Fibroblast of villous mesenchyme (primary cell): ENCODE results near the gene NFATC2IP. TPM values are rescaled to one million over a fixed set of nuclear protein-coding genes. Genes with fewer than 3 reads are reported as not detected.
"Not testable (repeated sequence)": the region's sequence is repeated elsewhere in the genome, so short reads cannot be mapped to it uniquely, and the experiment has no call there.

Experiments used
- DNase-seq: peaks from one replicate; pipeline ENCODE4 v3.0.0-alpha.2; 2010; ENCODE audit warnings: low read depth
- H3K4me3 ChIP-seq: 2 replicates; pipeline ENCODE4 v1.5.1; 2011; ENCODE audit warnings: low read depth, mild to moderate bottlenecking, low read length
- CTCF ChIP-seq: IDR thresholded peaks from 2 replicates; pipeline ENCODE4 v1.5.1; 2012; ENCODE audit warnings: low read depth, mild to moderate bottlenecking, low read length; ENCODE audit not compliant: insufficient read depth
- total RNA-seq: library from RNA; depleted of rRNA; stranded (reverse); fragments of >200 nt; gene quantifications from 2 replicates; pipeline ENCODE4 v1.2.3, GENCODE V29; 2012

Gene NFATC2IP
- total RNA-seq, 1 donor: 30.7 TPM

- no peak for DNase-seq
- H3K4me3 ChIP-seq: no peak overlapping the region
- no peak for TF ChIP-seq CTCF
Observed at GRCh38 chr16:28967156-28967555, 16.4 kb downstream of the NFATC2IP start.

GRCh38 chr16:28969696-28970095 lies 19.0 kb downstream of the NFATC2IP start:
- DNase-seq, H3K4me3 ChIP-seq: not testable (repeated sequence)

DNA sequence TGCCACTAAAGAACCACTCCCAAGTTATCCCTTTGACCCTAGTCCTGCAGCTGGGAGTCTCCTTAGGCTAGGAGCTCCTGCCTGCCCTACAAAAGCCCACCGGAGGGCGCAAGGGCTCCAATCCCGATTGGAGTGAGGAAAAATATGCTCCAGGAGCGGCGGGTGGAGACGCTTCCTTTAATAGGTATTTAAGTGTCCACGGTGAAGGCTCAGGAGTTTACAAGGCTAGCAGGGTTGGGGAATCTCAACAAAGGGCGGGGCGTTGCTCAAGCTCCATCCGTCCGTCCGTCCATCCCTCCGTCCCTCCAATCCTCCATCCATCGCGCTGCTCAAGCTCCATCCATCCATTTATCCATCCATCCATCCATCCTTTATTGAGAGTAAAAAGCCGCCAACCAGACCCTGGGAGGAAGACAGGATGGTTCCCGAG lies 23.3 kb downstream of the NFATC2IP start:
- DNase-seq: peak; percentile 74
- TF ChIP-seq CTCF: peak; percentile 79
- H3K4me3 ChIP-seq: peak overlapping the region; percentile 87

DNA sequence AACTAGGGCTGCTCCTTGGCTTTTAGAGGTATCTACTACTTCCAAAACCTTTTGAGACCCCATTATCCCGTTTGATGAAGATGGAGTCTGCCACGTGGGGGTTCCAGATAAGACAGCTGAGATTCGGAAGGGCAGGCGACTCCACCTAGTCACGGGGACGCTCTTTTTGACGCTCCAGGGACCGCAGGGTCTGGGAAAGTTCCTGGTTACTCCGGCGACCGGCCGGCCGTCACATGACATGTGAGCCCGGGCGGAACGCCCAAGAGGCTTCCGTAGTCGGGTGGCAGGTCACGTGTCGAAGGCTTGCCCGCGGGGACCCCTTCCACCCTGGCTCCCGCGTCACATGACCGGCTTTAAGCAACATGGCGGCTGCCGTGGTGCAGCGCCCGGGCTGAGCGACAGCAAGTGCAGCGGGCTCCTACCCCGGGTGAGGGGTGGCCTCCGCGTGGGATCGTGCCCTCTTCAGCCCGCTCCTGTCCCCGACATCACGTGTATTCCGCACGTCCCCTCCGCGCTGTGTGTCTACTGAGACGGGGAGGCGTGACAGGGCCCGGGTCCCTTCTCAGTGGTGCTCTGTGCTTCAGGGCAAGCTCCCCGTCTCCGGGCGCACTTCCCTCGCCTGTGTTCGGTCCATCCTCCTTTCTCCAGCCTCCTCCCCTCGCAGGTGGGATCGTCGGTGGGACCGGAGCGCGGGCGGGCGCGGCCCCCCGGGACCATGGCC lies 23.9 kb downstream of the NFATC2IP start, which contains the start of gene SPNS1:
SPNS1 (plus strand) TSS at position 342 of the 721 bp plus-strand sequence; CDS start at position 716, 374 bp downstream.
- TF ChIP-seq CTCF: no peak
- H3K4me3 ChIP-seq: peak within 1 kb of the TSS; percentile 87
- peak; percentile 98 for DNase-seq

GRCh38 chr16:28975158-28975599 lies 24.4 kb downstream of the NFATC2IP start:
- TF ChIP-seq CTCF: no peak
- H3K4me3 ChIP-seq: peak overlapping the region; percentile 87
- DNase-seq: no peak

DNA sequence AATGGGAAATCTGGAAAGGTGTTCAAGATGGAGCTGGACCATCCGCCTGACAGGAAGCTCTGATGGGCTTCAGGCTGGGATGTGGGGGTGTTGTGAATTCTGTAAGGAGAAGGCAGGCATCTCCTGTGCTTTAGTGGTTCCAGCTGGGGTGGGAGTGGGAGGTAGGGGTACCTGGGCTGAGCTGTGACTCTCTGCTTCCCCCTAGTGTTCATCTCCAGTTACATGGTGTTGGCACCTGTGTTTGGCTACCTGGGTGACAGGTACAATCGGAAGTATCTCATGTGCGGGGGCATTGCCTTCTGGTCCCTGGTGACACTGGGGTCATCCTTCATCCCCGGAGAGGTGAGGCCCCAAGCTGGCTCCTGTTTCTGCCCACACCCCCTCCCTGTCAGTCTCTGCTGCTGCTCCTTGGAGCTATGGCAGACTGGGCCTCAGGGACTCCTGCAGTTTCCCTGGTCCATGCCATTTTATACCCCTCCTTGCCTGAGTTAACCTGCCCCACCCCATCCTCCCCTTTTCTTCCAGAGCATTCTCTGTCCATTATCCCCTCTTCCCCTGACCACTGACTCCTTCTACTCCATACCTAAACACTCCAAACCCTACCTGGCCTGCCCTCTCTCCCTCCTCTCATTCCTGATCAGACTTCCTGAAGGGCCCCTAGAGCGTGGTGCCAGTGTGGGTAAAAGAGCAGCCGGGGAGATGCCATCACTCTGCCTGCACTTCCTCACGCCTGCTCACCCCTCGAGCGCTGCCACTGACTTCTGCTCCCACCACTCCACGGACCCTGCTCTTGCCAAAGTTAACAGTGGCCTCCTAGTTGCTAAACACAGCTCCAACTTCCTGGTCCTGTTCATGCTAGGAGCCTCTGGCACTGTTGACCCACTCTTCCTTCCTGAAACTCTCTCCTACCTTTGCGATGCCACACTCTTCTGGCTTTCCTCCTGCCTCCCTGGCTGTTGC lies 27.2 kb downstream of the NFATC2IP start:
- DNase-seq: no peak
- TF ChIP-seq CTCF: peak; percentile 37
- no peak overlapping the region for H3K4me3 ChIP-seq

- DNase-seq, H3K4me3 ChIP-seq: not testable (repeated sequence)
Observed at GRCh38 chr16:28980330-28980729, 29.6 kb downstream of the NFATC2IP start.
